ENCODE measurements around the gene ZCCHC8. TPM values are rescaled to one million over a fixed set of nuclear protein-coding genes. Genes with fewer than 3 reads are reported as not detected.
"Not testable (repeated sequence)": the region's sequence is repeated elsewhere in the genome, so short reads cannot be mapped to it uniquely, and the experiment has no call there.

Gene ZCCHC8
- total RNA-seq, 2 experiments from 2014 or later: 41.3 to 45.3 TPM

DNA sequence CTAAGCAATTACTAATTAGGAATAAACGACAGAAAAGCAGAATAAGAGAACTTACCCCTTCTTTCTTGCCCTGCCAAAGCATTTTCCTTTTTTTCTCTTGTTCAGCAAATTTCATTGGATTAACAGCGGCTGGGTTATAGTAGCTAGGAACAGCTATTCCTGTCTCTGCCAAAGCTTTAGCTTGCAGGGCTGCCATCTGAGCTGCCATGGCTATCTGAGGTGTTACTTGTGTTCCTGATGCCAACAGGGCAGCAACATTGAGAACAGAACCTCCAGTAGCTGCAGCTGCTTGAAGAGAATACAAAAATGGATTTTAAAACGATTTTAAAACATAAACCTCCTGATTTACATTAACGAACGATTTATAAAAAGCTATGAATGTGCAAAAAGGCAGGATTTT is 7.4 kb upstream of the ZCCHC8 start:
- ChIA-PET CTCF (interaction anchor here (0.5 to 1.2 kb wide), 2 partner anchors 37 to 112 kb away, joined by 4 to 6 read pairs; no protein-coding TSS in a partner anchor), POLR2A (interaction anchor here (1.4 to 1.5 kb wide), 2 partner anchors 17 to 19 kb away, joined by 5 to 9 read pairs; partner anchors contain the start of genes KNTC1 and RSRC2)
- Mint-ChIP-seq H3K9me3 (ENCODE audit: insufficient read depth) (no peaks in the 10 kb centered on the region), H3K4me3 (no peak overlapping the region), H3K36me3 (ENCODE audit: low read depth) (peaks cover 75% of the 10 kb centered on the region), H3K27me3 (ENCODE audit: low read depth) (no peaks in the 10 kb centered on the region), H3K27ac (no peak overlapping the region), H3K4me1 (ENCODE audit: low read depth) (peaks cover 5% of the 10 kb centered on the region)
- ATAC-seq (no peak), DNase-seq (no peak)

DNA sequence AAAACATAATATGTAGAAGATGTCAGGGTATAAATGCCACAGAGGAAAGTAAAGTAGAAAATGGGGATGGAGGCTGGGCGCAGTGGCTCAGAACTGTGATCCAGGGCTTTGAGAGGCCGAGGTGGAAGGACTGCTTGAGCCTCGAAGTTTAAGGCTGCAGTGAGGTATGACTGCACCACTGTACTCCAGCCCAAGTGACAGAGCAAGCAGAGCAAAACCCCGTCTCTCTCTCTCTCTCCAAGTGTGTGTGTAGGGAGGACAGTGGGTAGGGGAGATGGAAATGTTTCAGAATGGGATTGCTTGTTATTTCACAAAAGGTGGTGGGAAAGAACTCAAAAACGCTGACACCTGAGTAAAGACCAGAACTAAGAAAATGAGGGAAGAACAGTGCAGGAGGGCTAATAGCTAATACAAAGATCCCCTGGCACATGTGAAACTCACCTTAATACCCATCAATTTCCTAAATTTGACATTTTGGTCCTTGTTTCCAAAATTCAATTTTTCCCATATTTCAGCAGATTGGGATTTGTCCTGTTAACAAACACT is 5.7 kb upstream of the ZCCHC8 start:
- ChIA-PET CTCF (interaction anchor here (1.5 kb wide), 1 partner anchor 106 kb away, joined by 8 read pairs; no protein-coding TSS in a partner anchor), POLR2A (interaction anchor here (1.8 kb wide), 1 partner anchor 20 kb away, joined by 11 read pairs; the partner anchor contains the start of genes KNTC1 and RSRC2)
- ATAC-seq: no peak
- DNase-seq: no peak
- H3K4me3 Mint-ChIP-seq: no peak overlapping the region
- no peaks in the 10 kb centered on the region for H3K9me3 Mint-ChIP-seq (ENCODE audit: insufficient read depth)
- H3K27ac Mint-ChIP-seq: peak overlapping the region; percentile 39
- H3K27me3 Mint-ChIP-seq (ENCODE audit: low read depth): no peaks in the 10 kb centered on the region
- H3K36me3 Mint-ChIP-seq (ENCODE audit: low read depth): peaks cover 79% of the 10 kb centered on the region
- H3K4me1 Mint-ChIP-seq (ENCODE audit: low read depth): peaks cover 11% of the 10 kb centered on the region

DNA sequence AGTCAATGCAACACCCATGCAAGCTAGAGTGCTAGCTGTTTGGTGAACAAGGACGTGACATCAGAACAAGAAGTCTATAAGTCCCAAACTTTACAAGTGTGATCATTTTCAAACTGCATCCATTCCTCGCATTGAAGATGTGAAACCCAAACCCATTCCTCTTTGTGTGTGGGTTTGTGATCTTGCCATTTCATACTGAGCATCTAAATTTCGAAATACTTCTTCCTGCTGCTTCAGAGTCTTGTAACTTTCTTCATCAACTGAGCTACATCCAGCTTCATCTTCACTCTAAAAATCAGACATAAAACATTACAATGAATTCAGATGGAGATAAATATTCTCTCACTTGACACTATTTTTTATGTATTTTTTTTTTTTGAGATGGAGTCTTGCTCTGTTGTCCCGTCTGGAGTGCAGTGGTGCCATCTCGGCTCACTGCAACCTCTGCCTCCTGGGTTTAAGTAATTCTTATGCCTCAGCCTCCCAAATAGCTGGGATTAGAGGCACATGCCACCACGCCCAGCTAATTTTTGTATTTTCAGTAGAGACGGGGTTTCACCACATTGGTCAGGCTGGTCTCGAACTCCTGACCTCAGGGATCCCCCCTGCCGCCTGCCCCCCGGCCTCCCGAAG is 4.8 kb upstream of the ZCCHC8 start:
- DNase-seq: no peak
- Mint-ChIP-seq H3K27ac (no peak overlapping the region), H3K4me1 (ENCODE audit: low read depth) (peaks cover 18% of the 10 kb centered on the region), H3K4me3 (no peak overlapping the region), H3K9me3 (ENCODE audit: insufficient read depth) (no peaks in the 10 kb centered on the region), H3K27me3 (ENCODE audit: low read depth) (no peaks in the 10 kb centered on the region), H3K36me3 (ENCODE audit: low read depth) (peaks cover 75% of the 10 kb centered on the region)
- POLR2A ChIA-PET: interaction anchor here (1.6 to 1.8 kb wide), 2 partner anchors 14 to 21 kb away, joined by 3 to 11 read pairs; partner anchors contain the start of genes KNTC1 and RSRC2
- no peak for ATAC-seq
- CTCF ChIA-PET: interaction anchor here (1.5 to 1.7 kb wide), 2 partner anchors 56 to 105 kb away, joined by 3 to 8 read pairs; no protein-coding TSS in a partner anchor

DNA sequence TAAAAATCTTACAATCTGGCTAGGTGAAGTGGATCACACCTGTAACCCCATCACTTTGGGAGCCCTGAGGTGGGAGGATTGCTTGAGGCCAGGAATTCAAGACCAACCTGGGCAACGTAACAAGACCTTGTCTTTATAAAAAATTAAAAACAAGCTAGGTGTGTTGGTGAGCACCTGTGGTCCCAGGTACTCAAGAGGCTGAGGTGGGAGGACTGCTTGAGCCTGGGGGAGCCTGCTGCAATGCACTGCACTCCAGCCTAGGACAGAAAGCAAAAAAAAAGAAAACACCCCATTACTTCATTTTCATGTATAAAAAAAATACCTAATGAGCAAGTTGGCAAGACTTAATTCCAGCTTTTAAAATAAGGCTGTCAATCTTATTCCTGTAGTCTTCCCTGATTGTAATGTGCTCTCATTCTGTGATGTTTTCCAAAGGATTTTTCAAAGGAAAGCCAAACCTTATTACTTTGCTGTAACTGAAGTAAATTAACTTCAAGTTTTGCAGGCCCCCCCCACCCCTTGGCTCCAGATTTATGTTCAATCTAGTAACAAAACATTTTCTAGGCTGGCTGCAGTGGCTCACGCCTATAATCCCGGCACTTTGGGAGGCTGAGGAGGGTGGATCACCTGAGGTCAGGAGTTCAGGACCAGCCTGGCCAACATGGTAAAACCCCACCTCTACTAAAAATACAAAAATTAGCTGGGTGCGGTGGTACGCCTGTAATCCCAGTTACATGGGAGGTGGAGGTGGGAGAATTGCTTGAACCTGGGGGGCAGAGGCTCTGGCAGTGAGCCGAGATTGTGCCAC is 3.3 kb upstream of the ZCCHC8 start:
- no peak for DNase-seq
- Mint-ChIP-seq H3K4me3 (no peak overlapping the region), H3K27ac (no peak overlapping the region), H3K4me1 (ENCODE audit: low read depth) (peaks cover 20% of the 10 kb centered on the region), H3K36me3 (ENCODE audit: low read depth) (peaks cover 68% of the 10 kb centered on the region), H3K27me3 (ENCODE audit: low read depth) (no peaks in the 10 kb centered on the region), H3K9me3 (ENCODE audit: insufficient read depth) (no peaks in the 10 kb centered on the region)
- CTCF ChIA-PET: interaction anchor here (1.3 to 1.7 kb wide), 3 partner anchors 8 to 58 kb away, joined by 3 to 4 read pairs (median 3); no protein-coding TSS in a partner anchor
- no peak for ATAC-seq
- POLR2A ChIA-PET: interaction anchor here (1.3 to 7.9 kb wide), 3 partner anchors 8 to 22 kb away, joined by 3 to 187 read pairs (median 4); partner anchors contain the start of genes KNTC1 and RSRC2

DNA sequence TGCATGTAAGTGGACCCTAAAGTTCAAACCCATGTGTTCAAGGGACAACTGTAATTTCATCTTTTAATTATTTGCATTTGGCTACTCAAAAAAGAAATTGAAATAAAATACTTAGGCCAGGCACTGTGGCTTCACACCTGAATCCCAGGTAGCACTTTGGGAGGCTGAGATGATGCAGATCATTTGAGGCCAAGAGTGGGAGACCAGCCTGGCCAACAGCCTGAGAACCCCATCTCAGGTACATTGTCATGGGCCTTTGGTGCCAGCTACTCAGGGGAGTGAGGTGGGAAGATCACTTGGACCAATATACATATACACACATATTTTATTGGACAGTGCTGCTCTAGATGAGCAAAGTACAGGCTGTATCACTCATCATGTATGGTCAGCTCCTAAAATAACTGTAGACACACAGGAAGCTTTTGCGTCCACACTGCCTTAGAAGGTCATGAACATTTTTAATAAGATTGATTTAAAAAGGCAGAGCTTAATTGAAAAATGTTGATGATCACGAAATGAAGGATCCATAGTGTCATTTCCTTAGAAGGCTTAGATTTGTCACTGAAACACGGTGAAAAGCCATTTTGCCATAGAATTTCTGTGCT is 2.5 kb upstream of the ZCCHC8 start:
- CTCF ChIA-PET: interaction anchor here (1.3 kb wide), 2 partner anchors 9 to 19 kb away, joined by 3 to 4 read pairs; no protein-coding TSS in a partner anchor
- Mint-ChIP-seq H3K36me3 (ENCODE audit: low read depth) (peaks cover 69% of the 10 kb centered on the region), H3K9me3 (ENCODE audit: insufficient read depth) (no peaks in the 10 kb centered on the region), H3K4me1 (ENCODE audit: low read depth) (peaks cover 27% of the 10 kb centered on the region), H3K4me3 (no peak overlapping the region), H3K27ac (no peak overlapping the region), H3K27me3 (ENCODE audit: low read depth) (no peaks in the 10 kb centered on the region)
- POLR2A ChIA-PET: interaction anchor here (0.7 to 7.9 kb wide), 3 partner anchors 9 to 23 kb away, joined by 3 to 187 read pairs (median 4); partner anchors contain the start of genes KNTC1 and RSRC2
- ATAC-seq: no peak
- no peak for DNase-seq

DNA sequence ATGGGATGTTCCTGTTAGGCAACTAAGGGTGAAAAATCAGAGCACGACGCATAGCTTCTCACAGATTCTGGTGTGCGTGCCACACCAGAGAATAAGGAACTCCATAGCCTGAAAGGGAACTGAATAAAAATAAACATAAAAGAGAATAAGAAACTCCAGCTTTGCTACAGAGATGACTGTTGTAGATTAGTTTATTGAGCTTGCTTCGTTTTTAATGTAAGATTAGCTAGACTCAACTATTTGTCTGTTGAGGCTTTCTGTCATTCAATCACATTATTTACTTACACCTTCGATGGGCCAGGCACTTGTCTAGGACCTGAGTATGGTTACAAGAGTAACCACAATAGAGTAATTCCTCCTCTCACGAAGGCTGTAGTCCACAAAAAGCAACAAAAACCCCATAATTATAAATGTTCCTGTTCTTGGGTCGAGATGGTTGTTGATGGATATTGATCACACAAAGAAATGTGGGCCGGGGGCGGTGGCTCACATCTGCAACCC is 807 bp upstream of the ZCCHC8 start:
- peak overlapping the region; percentile 99 for H3K27ac Mint-ChIP-seq

DNA sequence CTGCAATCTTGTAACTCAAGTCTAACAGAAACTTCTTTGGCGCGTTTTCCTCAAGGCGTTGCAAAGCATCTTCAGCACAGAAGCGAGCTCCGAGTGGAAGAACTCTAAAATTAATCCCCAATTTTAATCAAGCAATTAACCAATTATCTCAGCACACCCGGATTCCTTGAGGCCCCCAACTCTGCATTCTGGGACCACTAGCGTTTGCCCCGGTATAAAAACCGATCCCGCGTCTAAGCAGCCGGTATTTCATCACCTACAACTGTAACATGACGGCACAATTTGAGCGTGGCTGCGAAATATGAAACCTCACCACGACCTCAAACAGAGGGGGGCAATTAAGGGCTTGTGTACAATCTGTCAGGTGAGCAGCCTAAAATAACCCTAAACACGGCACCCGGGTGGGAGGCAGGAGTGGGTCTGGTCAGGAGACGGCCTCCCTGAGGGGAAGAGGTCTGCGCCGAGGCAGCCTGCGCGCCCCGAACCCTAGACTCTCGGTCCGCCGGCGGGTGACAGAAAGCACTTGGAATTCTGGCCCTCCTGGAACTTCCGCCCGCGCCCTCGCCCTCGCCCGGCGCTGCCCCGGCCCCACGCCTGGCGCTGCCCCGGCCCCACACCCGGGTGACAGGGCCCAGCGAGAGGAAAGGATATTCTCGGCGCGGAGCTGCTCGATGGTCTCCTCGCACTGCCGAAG is 594 bp downstream of the ZCCHC8 start:
- H3K27me3 Mint-ChIP-seq (ENCODE audit: low read depth): no peaks in the 10 kb centered on the region
- POLR2A ChIA-PET: interaction anchor here (0.6 to 7.9 kb wide), 20 partner anchors 11 to 1852 kb away, joined by 3 to 187 read pairs (median 4); partner anchors contain the start of genes DIABLO, KNTC1, MPHOSPH9 and MTRFR
- peak; percentile 75 for DNase-seq
- H3K36me3 Mint-ChIP-seq (ENCODE audit: low read depth): peaks cover 50% of the 10 kb centered on the region
- H3K4me3 Mint-ChIP-seq: peak overlapping the region; percentile 99
- CTCF ChIA-PET: interaction anchor here (1.0 to 5.2 kb wide), 12 partner anchors 8 to 252 kb away, joined by 3 to 42 read pairs (median 4); partner anchors contain the start of genes DENR, KNTC1 and RSRC2
- peak overlapping the region; percentile 99 for H3K27ac Mint-ChIP-seq
- H3K4me1 Mint-ChIP-seq (ENCODE audit: low read depth): peaks cover 37% of the 10 kb centered on the region
- peak; percentile 32 for ATAC-seq
- H3K9me3 Mint-ChIP-seq (ENCODE audit: insufficient read depth): no peaks in the 10 kb centered on the region

More for the DNA sequence above, 807 bp upstream of the ZCCHC8 start:
- Mint-ChIP-seq H3K4me3 (peak overlapping the region; percentile 99), H3K4me1 (ENCODE audit: low read depth) (peaks cover 35% of the 10 kb centered on the region), H3K36me3 (ENCODE audit: low read depth) (peaks cover 61% of the 10 kb centered on the region), H3K27me3 (ENCODE audit: low read depth) (no peaks in the 10 kb centered on the region), H3K9me3 (ENCODE audit: insufficient read depth) (no peaks in the 10 kb centered on the region)
- CTCF ChIA-PET: interaction anchor here (0.8 to 5.2 kb wide), 15 partner anchors 9 to 251 kb away, joined by 3 to 42 read pairs (median 5); partner anchors contain the start of genes DENR, KNTC1 and RSRC2
- ATAC-seq (no peak), DNase-seq (no peak)
- POLR2A ChIA-PET: interaction anchor here (0.6 to 7.9 kb wide), 15 partner anchors 9 to 731 kb away, joined by 3 to 187 read pairs (median 8); partner anchors contain the start of genes DENR, DIABLO, KNTC1 and MPHOSPH9

DNA sequence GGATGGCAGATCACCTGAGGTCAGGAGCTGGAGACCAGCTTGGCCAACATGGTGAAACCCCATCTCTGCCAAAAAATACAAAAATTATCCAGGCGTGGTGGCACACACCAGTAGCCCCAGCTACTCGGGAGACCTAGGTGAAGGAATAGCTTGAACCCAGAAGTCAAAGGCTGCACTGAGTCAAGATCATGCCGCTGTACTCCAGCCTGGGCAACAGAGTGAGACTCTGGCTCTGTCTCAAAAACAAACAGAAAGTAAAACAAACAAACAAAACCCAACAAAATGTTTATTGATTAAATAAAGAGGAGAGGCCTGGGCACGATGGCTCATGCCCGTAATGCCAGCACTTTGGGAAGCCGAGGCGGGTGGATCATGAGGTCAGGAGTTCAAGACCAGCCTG is 5.5 kb downstream of the ZCCHC8 start:
- Mint-ChIP-seq H3K27me3 (ENCODE audit: low read depth) (no peaks in the 10 kb centered on the region), H3K9me3 (ENCODE audit: insufficient read depth) (no peaks in the 10 kb centered on the region), H3K4me1 (ENCODE audit: low read depth) (peaks cover 27% of the 10 kb centered on the region), H3K4me3 (no peak overlapping the region), H3K27ac (no peak overlapping the region), H3K36me3 (ENCODE audit: low read depth) (peaks cover 42% of the 10 kb centered on the region)
- ATAC-seq (no peak), DNase-seq (no peak)
- ChIA-PET POLR2A (no interaction called here), CTCF (interaction anchor here (1.3 to 2.9 kb wide), 2 partner anchors 24 to 95 kb away, joined by 7 to 8 read pairs; no protein-coding TSS in a partner anchor)

DNA sequence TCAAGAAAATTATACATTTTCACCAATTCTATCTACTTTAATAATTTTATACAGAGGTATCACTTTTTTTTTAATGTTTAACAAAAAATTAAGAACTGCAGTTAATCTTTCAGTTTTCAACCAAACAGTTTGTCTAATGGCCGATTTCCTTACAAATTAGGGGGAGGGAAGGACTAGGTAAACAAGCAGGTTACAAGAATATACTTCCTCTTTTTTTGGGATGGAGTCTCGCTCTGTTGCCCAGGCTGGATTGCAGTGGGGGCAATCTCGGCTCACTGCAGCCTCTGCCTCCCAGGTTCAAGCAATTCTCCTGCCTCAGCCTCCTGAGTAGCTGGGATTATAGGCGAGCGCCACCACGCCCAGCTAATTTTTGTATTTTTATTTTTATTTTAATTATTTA is 7.5 kb downstream of the ZCCHC8 start:
- not testable (repeated sequence) for H3K4me3 Mint-ChIP-seq; H3K27me3 Mint-ChIP-seq (ENCODE audit: low read depth); H3K9me3 Mint-ChIP-seq (ENCODE audit: insufficient read depth); ATAC-seq; DNase-seq; H3K27ac Mint-ChIP-seq
- ChIA-PET CTCF (interaction anchor here (1.0 kb wide), 1 partner anchor 22 kb away, joined by 3 read pairs; no protein-coding TSS in a partner anchor), POLR2A (interaction anchor here (0.6 to 1.6 kb wide), 2 partner anchors 34 to 87 kb away, joined by 4 to 8 read pairs; partner anchors contain the start of genes KNTC1 and RSRC2)
- Mint-ChIP-seq H3K36me3 (ENCODE audit: low read depth) (peaks cover 43% of the 10 kb centered on the region), H3K4me1 (ENCODE audit: low read depth) (peaks cover 18% of the 10 kb centered on the region)

DNA sequence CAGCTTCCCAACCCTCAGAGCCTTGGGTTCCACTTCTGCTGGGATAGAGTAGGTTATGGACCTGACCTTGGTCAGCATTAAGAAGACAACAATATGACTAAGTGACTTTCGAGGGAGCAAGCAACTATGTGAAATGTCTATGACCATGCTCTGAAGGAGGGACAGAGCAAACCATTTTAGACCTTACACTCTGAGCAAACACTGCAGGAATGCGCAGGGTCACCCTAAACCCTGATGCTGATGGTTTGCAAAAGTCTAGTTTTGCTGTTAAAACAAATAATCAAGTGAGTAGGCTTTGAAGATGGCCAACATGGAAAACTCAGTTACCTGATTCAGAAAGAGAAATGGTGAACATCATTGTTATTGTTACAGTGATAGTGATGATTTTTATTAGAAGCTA is 8.7 kb downstream of the ZCCHC8 start:
- CTCF ChIA-PET: interaction anchor here (1.0 to 1.9 kb wide), 2 partner anchors 9 to 92 kb away, joined by 4 to 7 read pairs; partner anchors contain the start of gene ZCCHC8
- Mint-ChIP-seq H3K27me3 (ENCODE audit: low read depth) (no peaks in the 10 kb centered on the region), H3K4me3 (no peak overlapping the region), H3K4me1 (ENCODE audit: low read depth) (peaks cover 11% of the 10 kb centered on the region), H3K36me3 (ENCODE audit: low read depth) (peaks cover 46% of the 10 kb centered on the region), H3K27ac (no peak overlapping the region), H3K9me3 (ENCODE audit: insufficient read depth) (no peaks in the 10 kb centered on the region)
- ATAC-seq (no peak), DNase-seq (no peak)
- POLR2A ChIA-PET: interaction anchor here (0.5 to 1.6 kb wide), 2 partner anchors 16 to 22 kb away, joined by 3 to 5 read pairs; no protein-coding TSS in a partner anchor

Data from activated CD8-positive, alpha-beta T cell treated with anti-CD3 and anti-CD28 coated beads, Interleukin-2, amount 10 ng/mL, durations not matched to agents 7 days and 5 days (primary cell).